ENCODE data around the gene CLASP1. TPM values are rescaled to one million over a fixed set of nuclear protein-coding genes. Genes with fewer than 3 reads are reported as not detected.

Gene CLASP1
- total and polyA plus RNA-seq, 2 of the 8 experiments (the other 6 are each of a cell fraction or from before 2014, with no cell fraction given) = 7.3 to 53.9 TPM

GRCh38 chr2:121644715-121645114 is 4.5 kb downstream of the CLASP1 start:
- Histone ChIP-seq H3K14ac (ENCODE audit: insufficient read length) (no peak overlapping the region), H3K9me3 (ENCODE audit: insufficient read depth in 2 of 2, low read depth in 1 of 2, low read length in 1 of 2) (no peaks in the 10 kb centered on the region), H3K4me3 (ENCODE audit: extremely low read depth in 1 of 4, insufficient read depth in 2 of 4, low read depth in 3 of 4, low read length in 4 of 4) (no peak overlapping the region), H3K56ac (replicated peaks; ENCODE audit: insufficient read length, low read depth, low read length) (no peak overlapping the region), H3K27me3 (replicated peaks in 1 of 4; ENCODE audit: control insufficient read depth in 3 of 4, extremely low read depth in 1 of 4, insufficient read depth in 3 of 4, low read length in 3 of 4) (no peaks in the 10 kb centered on the region), H3K23me2 (ENCODE audit: low read depth, low read length) (peaks cover 3% of the 10 kb centered on the region), H3K36me3 (ENCODE audit: control insufficient read depth in 2 of 4, insufficient read depth in 4 of 4, low read length in 3 of 4) (peaks cover 0 to 7% (median 0%) of the 10 kb centered on the region in 4 experiments; a peak in 1 of 8 replicates), H3K9ac (replicated peaks in 1 of 4; ENCODE audit: extremely low read depth in 1 of 4, low read depth in 3 of 4, low read length in 3 of 4) (no peak overlapping the region), H4K5ac (ENCODE audit: insufficient read length, low read depth, low read length) (no peak overlapping the region), H2AFZ (ENCODE audit: low read length) (no peak overlapping the region), H2AK5ac (ENCODE audit: low read depth, low read length) (no peak overlapping the region), H3K79me1 (ENCODE audit: low read depth, low read length) (peaks cover 7% of the 10 kb centered on the region), H3K4ac (replicated peaks; ENCODE audit: insufficient read length, low read depth, low read length) (no peak overlapping the region), H4K8ac (ENCODE audit: extremely low read depth, insufficient read depth, low read length) (no peak overlapping the region), H2BK15ac (ENCODE audit: low read length) (no peak overlapping the region), H3K4me1 (replicated peaks in 1 of 4; ENCODE audit: control insufficient read depth in 3 of 4, insufficient read depth in 4 of 4, low read length in 3 of 4) (no peaks in the 10 kb centered on the region), H3K18ac (ENCODE audit: extremely low read depth, low read length) (no peak overlapping the region), H4K91ac (replicated peaks; ENCODE audit: insufficient read length, low read length) (no peak overlapping the region), H4K20me1 (replicated peaks in 1 of 2; ENCODE audit: control insufficient read depth in 1 of 2, insufficient read depth in 2 of 2, low read length in 2 of 2) (peaks cover 5 to 8% of the 10 kb centered on the region in 2 experiments), H2BK5ac (ENCODE audit: low read depth, low read length) (no peak overlapping the region), H2BK12ac (ENCODE audit: low read depth, low read length) (no peak overlapping the region), H3K79me2 (ENCODE audit: control insufficient read depth in 1 of 2, insufficient read depth in 2 of 2, low read length in 2 of 2) (peaks cover 18 to 89% of the 10 kb centered on the region in 2 experiments), H2BK20ac (ENCODE audit: low read length) (no peak overlapping the region), H3K23ac (ENCODE audit: insufficient read length) (no peak overlapping the region), H2BK120ac (replicated peaks; ENCODE audit: low read depth, low read length) (no peak overlapping the region), H3K4me2 (ENCODE audit: insufficient read depth in 1 of 2, low read depth in 2 of 2, low read length in 2 of 2) (no peak overlapping the region), H3K27ac (ENCODE audit: low read depth, low read length) (no peak overlapping the region)
- WGBS, 2 experiments (ENCODE audit: extremely low coverage in 1 of 2, insufficient coverage in 1 of 2, insufficient read length in 1 of 2, insufficient replicate concordance in 2 of 2, low coverage in 1 of 2, low lambda C conversion rate in 2 of 2, missing lambda C conversion rate in 1 of 2) = 95% methylated on average over 2 of the region's 2 CpGs; no CpG with 5 or more reads in 1 of the 2 experiments
- POLR2A ChIA-PET (ENCODE audit: partially characterized antibody) = no interaction called here
- no peak for DNase-seq (ENCODE audit: low read depth in 1 of 2, low spot score in 2 of 2)
- no peak for FAIRE-seq
- CTCF ChIA-PET (ENCODE audit: partially characterized antibody) = no interaction called here
- TF ChIP-seq PHF8 (conservative IDR thresholded peaks at IDR 0.05; ENCODE audit: low read depth, low read length) (no peak), FOSL1 (IDR thresholded peaks at IDR 0.05; ENCODE audit: insufficient read depth, low read depth, low read length) (no peak), EGR1 (IDR thresholded peaks at IDR 0.05; ENCODE audit: borderline replicate concordance, low read depth, low read length) (no peak), TEAD4 (IDR thresholded peaks at IDR 0.05; ENCODE audit: low read depth, low read length) (no peak), USF2 (IDR thresholded peaks at IDR 0.05; ENCODE audit: low read length) (no peak), TAF7 (optimal IDR thresholded peaks at IDR 0.05; ENCODE audit: borderline replicate concordance, low read depth, low read length) (no peak), EZH2 (IDR thresholded peaks at IDR 0.05; ENCODE audit: low read depth, low read length, severe bottlenecking) (no peak), RFX5 (IDR thresholded peaks at IDR 0.05; ENCODE audit: borderline replicate concordance, low read depth, low read length) (no peak)

Data from H1 (cell line).